ENCODE measurements around the gene SUGP1.

SUGP1 gene

DNA sequence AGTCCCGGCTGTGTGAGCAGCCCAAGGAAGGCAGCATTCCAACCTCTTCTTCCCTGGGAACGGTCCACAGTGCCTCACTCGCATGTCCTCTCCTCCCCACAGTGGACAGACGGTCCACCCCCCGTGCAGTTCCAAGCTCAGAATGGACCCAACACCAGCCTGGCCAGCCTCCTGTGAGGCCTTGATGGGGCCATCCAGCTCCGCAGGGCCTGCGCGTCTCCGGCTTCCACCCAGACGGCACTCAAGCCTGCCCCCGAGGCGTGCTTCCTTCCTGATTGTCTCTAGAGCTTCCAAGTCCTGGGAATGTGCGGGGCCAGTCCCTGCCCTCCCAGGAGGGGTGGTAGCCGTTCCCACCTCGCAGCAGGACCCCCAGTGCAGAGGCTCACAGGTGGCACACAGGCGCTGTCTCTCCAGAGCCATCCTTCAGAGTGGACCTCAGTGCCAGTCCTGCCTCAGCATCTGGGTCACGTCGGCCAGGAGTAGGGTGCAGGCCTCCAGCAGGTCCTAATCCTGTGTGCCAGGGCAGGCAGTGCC, 35.4 kb upstream of the SUGP1 start:
- no peak overlapping the region for H4K8ac ChIP-seq (ENCODE audit: low read depth, low read length)
- H4K91ac ChIP-seq (ENCODE audit: low read depth, low read length) = no peak overlapping the region
- no CpG with 5 or more reads among the region's 18 CpGs for WGBS (ENCODE audit: extremely low coverage, insufficient coverage, insufficient read length)
- H2BK120ac ChIP-seq (ENCODE audit: insufficient read depth, low read length, poor library complexity) = no peak overlapping the region
- H3K36me3 ChIP-seq (ENCODE audit: control insufficient read depth in 1 of 2, insufficient read depth in 2 of 2, low read length in 2 of 2) = peaks cover 56 to 64% of the 10 kb centered on the region in 2 experiments
- no peak overlapping the region for H3K4me3 ChIP-seq (ENCODE audit: low read depth, low read length)
- H3K4me1 ChIP-seq (ENCODE audit: control insufficient read depth in 1 of 2, insufficient read depth in 2 of 2, low read length in 2 of 2) = no peaks in the 10 kb centered on the region
- no peak overlapping the region for H2AK5ac ChIP-seq (ENCODE audit: low read length)
- H3K9ac ChIP-seq (ENCODE audit: low read length) = no peak overlapping the region
- no peak overlapping the region for H4K12ac ChIP-seq (ENCODE audit: low read depth, low read length)
- no peak overlapping the region for H3K14ac ChIP-seq (ENCODE audit: low read length)
- no peaks in the 10 kb centered on the region for H3K79me1 ChIP-seq (ENCODE audit: low read length)
- no peak overlapping the region for H3K23ac ChIP-seq (ENCODE audit: low read length)
- no peak overlapping the region for H3K4ac ChIP-seq (ENCODE audit: low read depth, low read length)
- H3K27me3 ChIP-seq (ENCODE audit: insufficient read depth, low read length) = no peaks in the 10 kb centered on the region
- DNase-seq = no peak
- no peak overlapping the region for H3K27ac ChIP-seq (ENCODE audit: low read depth, low read length)
- H3K79me2 ChIP-seq (ENCODE audit: control insufficient read depth, insufficient read depth, low read length, poor library complexity) = no peaks in the 10 kb centered on the region
- no peak overlapping the region for H2BK12ac ChIP-seq (ENCODE audit: low read length)
- H3K18ac ChIP-seq (ENCODE audit: low read length) = no peak overlapping the region
- H2AFZ ChIP-seq (ENCODE audit: insufficient read depth, low read length, poor library complexity) = no peak overlapping the region
- no peak overlapping the region for H3K4me2 ChIP-seq (ENCODE audit: low read length)
- no peak overlapping the region for H2BK5ac ChIP-seq (ENCODE audit: low read depth, low read length, poor library complexity)
- peaks cover 1% of the 10 kb centered on the region for H3K9me3 ChIP-seq (ENCODE audit: insufficient read depth, low read depth, low read length)

DNA sequence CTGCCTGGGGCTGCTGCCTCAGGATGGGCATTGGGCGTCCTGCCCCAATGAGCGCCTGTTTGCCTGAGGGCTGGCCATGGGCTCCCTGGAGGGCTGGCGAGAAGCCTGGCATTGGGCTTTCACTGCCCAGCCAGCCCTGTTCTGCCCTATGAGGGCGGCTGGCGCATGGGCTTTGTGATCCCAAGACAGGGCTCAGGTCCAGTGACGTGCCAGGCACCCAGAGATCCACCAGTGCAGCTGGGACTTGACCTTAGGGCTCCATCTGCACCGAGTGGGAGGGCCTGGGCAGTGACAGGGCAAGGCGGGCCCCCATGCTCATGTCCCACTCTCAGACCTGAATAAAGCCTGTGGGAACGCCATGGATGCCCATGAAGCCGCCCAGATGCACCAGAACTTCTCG, 34.6 kb upstream of the SUGP1 start:
- Histone ChIP-seq H2AK5ac (ENCODE audit: low read length) (no peak overlapping the region), H3K18ac (ENCODE audit: low read length) (no peak overlapping the region), H4K91ac (ENCODE audit: low read depth, low read length) (no peak overlapping the region), H3K14ac (ENCODE audit: low read length) (no peak overlapping the region), H3K4me2 (ENCODE audit: low read length) (no peak overlapping the region), H2AFZ (ENCODE audit: insufficient read depth, low read length, poor library complexity) (no peak overlapping the region), H3K79me1 (ENCODE audit: low read length) (no peaks in the 10 kb centered on the region), H2BK12ac (ENCODE audit: low read length) (no peak overlapping the region), H3K27me3 (ENCODE audit: insufficient read depth, low read length) (no peaks in the 10 kb centered on the region), H3K79me2 (ENCODE audit: control insufficient read depth, insufficient read depth, low read length, poor library complexity) (no peaks in the 10 kb centered on the region), H3K36me3 (ENCODE audit: control insufficient read depth in 1 of 2, insufficient read depth in 2 of 2, low read length in 2 of 2) (peaks cover 56 to 64% of the 10 kb centered on the region in 2 experiments), H3K4me3 (ENCODE audit: low read depth, low read length) (no peak overlapping the region), H2BK120ac (ENCODE audit: insufficient read depth, low read length, poor library complexity) (no peak overlapping the region), H4K12ac (ENCODE audit: low read depth, low read length) (no peak overlapping the region), H3K27ac (ENCODE audit: low read depth, low read length) (no peak overlapping the region), H3K4me1 (ENCODE audit: control insufficient read depth in 1 of 2, insufficient read depth in 2 of 2, low read length in 2 of 2) (no peaks in the 10 kb centered on the region), H4K8ac (ENCODE audit: low read depth, low read length) (no peak overlapping the region), H3K23ac (ENCODE audit: low read length) (no peak overlapping the region), H3K4ac (ENCODE audit: low read depth, low read length) (no peak overlapping the region), H3K9me3 (ENCODE audit: insufficient read depth, low read depth, low read length) (peaks cover 1% of the 10 kb centered on the region), H2BK5ac (ENCODE audit: low read depth, low read length, poor library complexity) (no peak overlapping the region), H3K9ac (ENCODE audit: low read length) (no peak overlapping the region)
- no peak for DNase-seq
- WGBS (ENCODE audit: extremely low coverage, insufficient coverage, insufficient read length) = no CpG with 5 or more reads among the region's 11 CpGs

DNA sequence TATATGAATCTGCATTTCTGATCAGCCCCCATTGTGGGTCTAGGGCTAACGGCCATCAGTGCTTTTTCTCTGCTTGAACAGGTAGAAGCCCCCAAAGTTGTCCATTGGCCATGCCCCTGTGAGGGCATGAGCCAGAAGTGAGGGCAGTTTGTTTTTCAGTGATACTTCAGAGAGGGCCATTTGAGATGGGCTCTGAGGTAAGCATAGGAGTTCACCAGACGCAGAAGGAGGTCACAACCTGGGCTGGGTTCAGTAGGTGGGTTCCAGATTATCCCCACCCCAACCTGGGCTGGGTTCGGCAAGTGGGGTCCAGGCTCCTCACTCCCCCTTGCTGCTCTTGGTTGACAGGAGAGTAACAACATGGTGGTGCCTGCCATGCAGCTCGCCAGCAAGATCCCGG, 33.7 kb upstream of the SUGP1 start:
- no peaks in the 10 kb centered on the region for H3K79me2 ChIP-seq (ENCODE audit: control insufficient read depth, insufficient read depth, low read length, poor library complexity)
- no CpG with 5 or more reads among the region's 5 CpGs for WGBS (ENCODE audit: extremely low coverage, insufficient coverage, insufficient read length)
- no peak overlapping the region for H2BK5ac ChIP-seq (ENCODE audit: low read depth, low read length, poor library complexity)
- H3K18ac ChIP-seq (ENCODE audit: low read length) = no peak overlapping the region
- H2AK5ac ChIP-seq (ENCODE audit: low read length) = no peak overlapping the region
- H3K4ac ChIP-seq (ENCODE audit: low read depth, low read length) = no peak overlapping the region
- no peak for DNase-seq
- H3K23ac ChIP-seq (ENCODE audit: low read length) = no peak overlapping the region
- no peaks in the 10 kb centered on the region for H3K27me3 ChIP-seq (ENCODE audit: insufficient read depth, low read length)
- H3K14ac ChIP-seq (ENCODE audit: low read length) = no peak overlapping the region
- no peaks in the 10 kb centered on the region for H3K79me1 ChIP-seq (ENCODE audit: low read length)
- peaks cover 64 to 71% of the 10 kb centered on the region in 2 experiments for H3K36me3 ChIP-seq (ENCODE audit: control insufficient read depth in 1 of 2, insufficient read depth in 2 of 2, low read length in 2 of 2)
- no peak overlapping the region for H4K12ac ChIP-seq (ENCODE audit: low read depth, low read length)
- H2BK12ac ChIP-seq (ENCODE audit: low read length) = no peak overlapping the region
- H3K4me3 ChIP-seq (ENCODE audit: low read depth, low read length) = no peak overlapping the region
- H2AFZ ChIP-seq (ENCODE audit: insufficient read depth, low read length, poor library complexity) = no peak overlapping the region
- peaks cover 1% of the 10 kb centered on the region for H3K9me3 ChIP-seq (ENCODE audit: insufficient read depth, low read depth, low read length)
- no peak overlapping the region for H2BK120ac ChIP-seq (ENCODE audit: insufficient read depth, low read length, poor library complexity)
- no peak overlapping the region for H4K91ac ChIP-seq (ENCODE audit: low read depth, low read length)
- no peak overlapping the region for H3K27ac ChIP-seq (ENCODE audit: low read depth, low read length)
- no peak overlapping the region for H3K4me2 ChIP-seq (ENCODE audit: low read length)
- no peak overlapping the region for H3K9ac ChIP-seq (ENCODE audit: low read length)
- no peaks in the 10 kb centered on the region for H3K4me1 ChIP-seq (ENCODE audit: control insufficient read depth in 1 of 2, insufficient read depth in 2 of 2, low read length in 2 of 2)
- H4K8ac ChIP-seq (ENCODE audit: low read depth, low read length) = no peak overlapping the region

DNA sequence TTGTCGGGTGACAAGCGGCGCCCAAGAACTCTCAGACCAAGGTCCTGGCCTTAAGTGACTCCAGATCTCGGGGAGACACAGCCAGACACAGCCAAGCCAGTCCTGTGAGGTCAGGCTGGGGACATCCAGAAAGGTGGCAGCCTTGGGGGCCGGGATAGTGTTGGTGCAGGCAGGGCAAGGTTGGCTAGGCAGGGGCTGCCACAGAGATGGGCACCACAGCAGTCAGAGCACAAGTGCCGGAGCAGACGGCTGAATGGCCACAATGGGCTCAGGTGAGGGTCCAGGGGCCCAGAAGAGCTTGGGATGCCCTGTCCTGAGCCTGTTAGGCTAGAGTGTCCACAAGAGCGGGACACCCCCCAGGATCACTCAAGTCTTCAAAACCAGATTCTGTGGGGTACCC, 32.5 kb upstream of the SUGP1 start:
- H3K36me3 ChIP-seq (ENCODE audit: control insufficient read depth in 1 of 2, insufficient read depth in 2 of 2, low read length in 2 of 2) = peaks cover 73 to 74% of the 10 kb centered on the region in 2 experiments
- H3K23ac ChIP-seq (ENCODE audit: low read length) = no peak overlapping the region
- peaks cover 1% of the 10 kb centered on the region for H3K9me3 ChIP-seq (ENCODE audit: insufficient read depth, low read depth, low read length)
- H2BK5ac ChIP-seq (ENCODE audit: low read depth, low read length, poor library complexity) = no peak overlapping the region
- no peaks in the 10 kb centered on the region for H3K79me2 ChIP-seq (ENCODE audit: control insufficient read depth, insufficient read depth, low read length, poor library complexity)
- no peaks in the 10 kb centered on the region for H3K79me1 ChIP-seq (ENCODE audit: low read length)
- H3K4ac ChIP-seq (ENCODE audit: low read depth, low read length) = no peak overlapping the region
- no CpG with 5 or more reads among the region's 8 CpGs for WGBS (ENCODE audit: extremely low coverage, insufficient coverage, insufficient read length)
- no peak overlapping the region for H3K27ac ChIP-seq (ENCODE audit: low read depth, low read length)
- no peaks in the 10 kb centered on the region for H3K27me3 ChIP-seq (ENCODE audit: insufficient read depth, low read length)
- H2BK120ac ChIP-seq (ENCODE audit: insufficient read depth, low read length, poor library complexity) = no peak overlapping the region
- H3K18ac ChIP-seq (ENCODE audit: low read length) = no peak overlapping the region
- no peak overlapping the region for H4K91ac ChIP-seq (ENCODE audit: low read depth, low read length)
- no peak overlapping the region for H4K12ac ChIP-seq (ENCODE audit: low read depth, low read length)
- no peak overlapping the region for H3K9ac ChIP-seq (ENCODE audit: low read length)
- no peak overlapping the region for H2BK12ac ChIP-seq (ENCODE audit: low read length)
- DNase-seq = no peak
- no peak overlapping the region for H4K8ac ChIP-seq (ENCODE audit: low read depth, low read length)
- H2AK5ac ChIP-seq (ENCODE audit: low read length) = no peak overlapping the region
- H3K4me2 ChIP-seq (ENCODE audit: low read length) = no peak overlapping the region
- H3K4me3 ChIP-seq (ENCODE audit: low read depth, low read length) = no peak overlapping the region
- H2AFZ ChIP-seq (ENCODE audit: insufficient read depth, low read length, poor library complexity) = no peak overlapping the region
- no peaks in the 10 kb centered on the region for H3K4me1 ChIP-seq (ENCODE audit: control insufficient read depth in 1 of 2, insufficient read depth in 2 of 2, low read length in 2 of 2)
- H3K14ac ChIP-seq (ENCODE audit: low read length) = no peak overlapping the region

All from trophoblast cell (in vitro differentiated cells and primary cell).